ENCODE measurements around the gene PAX5. TPM values are rescaled to one million over a fixed set of nuclear protein-coding genes. Genes with fewer than 3 reads are reported as not detected.

PAX5 gene
- total RNA-seq, 2 experiments from 2014 or later = 62.5 to 141 TPM

GRCh38 chr9:36976371-36977030 lies 57.6 kb downstream of the PAX5 start:
- CTCF ChIA-PET (ENCODE audit: unreplicated experiment) = interaction anchor here (0.5 to 0.9 kb wide), 2 partner anchors 16 to 18 kb away, joined by 3 to 4 read pairs; no protein-coding TSS in a partner anchor
- POLR2A ChIA-PET = interaction anchor here (0.6 to 1.5 kb wide), 3 partner anchors 12 to 361 kb away, joined by 3 to 8 read pairs (median 4); no protein-coding TSS in a partner anchor
- Histone ChIP-seq H2AFZ (ENCODE audit: low read length) (no peak overlapping the region), H3K4me2 (ENCODE audit: low read length) (no peak overlapping the region), H3K4me3 (ENCODE audit: low read depth, low read length, poor library complexity, severe bottlenecking) (no peak overlapping the region), H3K9me3 (ENCODE audit: low read length) (no peaks in the 10 kb centered on the region), H3K79me2 (ENCODE audit: insufficient read depth, low read depth, low read length) (peaks cover 37% of the 10 kb centered on the region; the same call in 1 of the 2 replicates), H3K27ac (ENCODE audit: low read depth, low read length, poor library complexity, severe bottlenecking) (no peak overlapping the region), H3K36me3 (ENCODE audit: insufficient read depth, low read length) (peaks cover 94% of the 10 kb centered on the region), H4K20me1 (ENCODE audit: insufficient read depth, low read length) (0 out of 2 replicates have a peak, but pooled peaks cover 4% of the 10 kb centered on the region), H3K4me1 (ENCODE audit: insufficient read depth, low read length, poor library complexity, severe bottlenecking) (peaks cover 15% of the 10 kb centered on the region), H3K9me2 (ENCODE audit: insufficient read depth, low read length) (no peaks in the 10 kb centered on the region)
- BruUV-seq (replicated peaks) = no TSS peak
- intact Hi-C loops (cut with micrococcal nuclease; ENCODE audit: unreplicated experiment) = no loop called here
- no peak for DNase-seq (ENCODE audit: low spot score)
- TF ChIP-seq EZH2phosphoT487 (IDR thresholded peaks at IDR 0.05; ENCODE audit: borderline replicate concordance, low read depth, low read length) (no peak), CTCF (conservative IDR thresholded peaks at IDR 0.05; ENCODE audit: low read length) (no peak)

GRCh38 chr9:36974731-36975130 lies 59.3 kb downstream of the PAX5 start:
- Histone ChIP-seq H4K20me1 (ENCODE audit: insufficient read depth, low read length) (0 out of 2 replicates have a peak, but pooled peaks cover 4% of the 10 kb centered on the region), H3K27ac (ENCODE audit: low read depth, low read length, poor library complexity, severe bottlenecking) (no peak overlapping the region), H3K79me2 (ENCODE audit: insufficient read depth, low read depth, low read length) (peaks cover 25% of the 10 kb centered on the region; the same call in 1 of the 2 replicates), H3K36me3 (ENCODE audit: insufficient read depth, low read length) (peaks cover 94% of the 10 kb centered on the region), H3K9me3 (ENCODE audit: low read length) (no peaks in the 10 kb centered on the region), H3K4me1 (ENCODE audit: insufficient read depth, low read length, poor library complexity, severe bottlenecking) (no peaks in the 10 kb centered on the region), H3K9me2 (ENCODE audit: insufficient read depth, low read length) (no peaks in the 10 kb centered on the region), H2AFZ (ENCODE audit: low read length) (no peak overlapping the region), H3K4me2 (ENCODE audit: low read length) (no peak overlapping the region), H3K4me3 (ENCODE audit: low read depth, low read length, poor library complexity, severe bottlenecking) (no peak overlapping the region)
- intact Hi-C loops (cut with micrococcal nuclease; ENCODE audit: unreplicated experiment) = no loop called here
- ChIA-PET CTCF (ENCODE audit: unreplicated experiment) (no interaction called here), POLR2A (interaction anchor here (0.8 kb wide), 1 partner anchor 114 kb away, joined by 3 read pairs; no protein-coding TSS in a partner anchor)
- no TSS peak for BruUV-seq (replicated peaks)
- TF ChIP-seq EZH2phosphoT487 (IDR thresholded peaks at IDR 0.05; ENCODE audit: borderline replicate concordance, low read depth, low read length) = no peak
- TF ChIP-seq CTCF (conservative IDR thresholded peaks at IDR 0.05; ENCODE audit: low read length) = no peak
- no peak for DNase-seq (ENCODE audit: low spot score)

- no peak for DNase-seq (ENCODE audit: low spot score)
- Histone ChIP-seq H4K20me1 (ENCODE audit: insufficient read depth, low read length) (0 out of 2 replicates have a peak, but pooled peaks cover 4% of the 10 kb centered on the region), H3K4me3 (ENCODE audit: low read depth, low read length, poor library complexity, severe bottlenecking) (no peak overlapping the region), H3K79me2 (ENCODE audit: insufficient read depth, low read depth, low read length) (no peaks in the 10 kb centered on the region; the same call in 1 of the 2 replicates), H3K4me2 (ENCODE audit: low read length) (no peak overlapping the region), H3K9me2 (ENCODE audit: insufficient read depth, low read length) (no peaks in the 10 kb centered on the region), H3K36me3 (ENCODE audit: insufficient read depth, low read length) (peaks cover 93% of the 10 kb centered on the region), H3K9me3 (ENCODE audit: low read length) (no peaks in the 10 kb centered on the region), H2AFZ (ENCODE audit: low read length) (no peak overlapping the region), H3K27ac (ENCODE audit: low read depth, low read length, poor library complexity, severe bottlenecking) (no peak overlapping the region), H3K4me1 (ENCODE audit: insufficient read depth, low read length, poor library complexity, severe bottlenecking) (no peaks in the 10 kb centered on the region)
- POLR2A ChIA-PET = no interaction called here
- CTCF ChIA-PET (ENCODE audit: unreplicated experiment) = no interaction called here
- TF ChIP-seq EZH2phosphoT487 (IDR thresholded peaks at IDR 0.05; ENCODE audit: borderline replicate concordance, low read depth, low read length) (no peak), CTCF (conservative IDR thresholded peaks at IDR 0.05; ENCODE audit: low read length) (no peak)
- no TSS peak for BruUV-seq (replicated peaks)
- intact Hi-C loops (cut with micrococcal nuclease; ENCODE audit: unreplicated experiment) = no loop called here
These were observed 62.1 kb downstream of the PAX5 start for GRCh38 chr9:36971935-36972488.
